Caco-2 (cell line): ENCODE results near the gene CHST4. TPM values are rescaled to one million over a fixed set of nuclear protein-coding genes. Genes with fewer than 3 reads are reported as not detected.
A peak's percentile ranks its signal among the peaks of the same experiment; 100 is the strongest.
"Not testable (repeated sequence)": the region's sequence is repeated elsewhere in the genome, so short reads cannot be mapped to it uniquely, and the experiment has no call there.

Experiments used
- BruUV-seq: library from RNA; stranded (reverse); fragments of 400-500 nt; replicated peaks from 2 replicates; lab custom pipeline; 2021; lab: Mats Ljungman, UMichigan
- CTCF ChIA-PET: fragments of 300-600 bp; sonication (Branson Sonifier 250); formaldehyde crosslinking; loops from one replicate; lab custom pipeline; 2022; ENCODE audit warnings: antibody characterized with exemption; lab: Charles Lee
- POLR2A ChIA-PET: fragments of 300-600 bp; sonication (Branson Sonifier 250); formaldehyde crosslinking; loops from one replicate; lab custom pipeline; 2022; ENCODE audit warnings: antibody characterized with exemption; lab: Charles Lee
- DNase-seq, 2 experiments: peaks; one replicate each; pipeline versions ENCODE4 v3.0.0 to v3.0.0-alpha.2; 2020 to 2022
- H3K27me3 ChIP-seq: replicated peaks from 2 replicates; pipeline ENCODE4 v1.6.0; 2011; ENCODE audit warnings: low read length; ENCODE audit not compliant: control insufficient read depth, insufficient read depth
- H3K36me3 ChIP-seq: 2 replicates; pipeline ENCODE4 v1.5.1; 2011; ENCODE audit warnings: low read length; ENCODE audit not compliant: control insufficient read depth, insufficient read depth
- H3K4me1 ChIP-seq: fragments of 250-450 bp; sonication (Bioruptor Pico); 2 replicates; pipeline ENCODE4 v1.5.1; 2020; ENCODE audit warnings: mild to moderate bottlenecking
- H3K4me3 ChIP-seq: 2 replicates; pipeline ENCODE4 v1.5.1; 2011; ENCODE audit warnings: low read depth, mild to moderate bottlenecking, control low read depth, low read length
- H3K9me3 ChIP-seq: fragments of 250-450 bp; sonication (Bioruptor Pico); 2 replicates; pipeline ENCODE4 v1.5.1; 2020; ENCODE audit warnings: mild to moderate bottlenecking, moderate library complexity
- H3K27ac Mint-ChIP-seq: one replicate; pipeline ENCODE4 v1.8.0; 2022; ENCODE audit warnings: mixed read lengths; ENCODE audit not compliant: unreplicated experiment
- H3K27me3 Mint-ChIP-seq: one replicate; pipeline ENCODE4 v1.8.0; 2022; ENCODE audit warnings: mixed read lengths; ENCODE audit not compliant: insufficient read depth, unreplicated experiment
- H3K36me3 Mint-ChIP-seq: one replicate; pipeline ENCODE4 v1.8.0; 2022; ENCODE audit warnings: mild to moderate bottlenecking, mixed read lengths; ENCODE audit not compliant: insufficient read depth, unreplicated experiment
- H3K4me1 Mint-ChIP-seq: one replicate; pipeline ENCODE4 v1.8.0; 2022; ENCODE audit warnings: low read depth, mixed read lengths; ENCODE audit not compliant: unreplicated experiment
- H3K4me3 Mint-ChIP-seq: one replicate; pipeline ENCODE4 v1.8.0; 2022; ENCODE audit warnings: mild to moderate bottlenecking, moderate library complexity, mixed read lengths; ENCODE audit not compliant: unreplicated experiment
- H3K9me3 Mint-ChIP-seq: one replicate; pipeline ENCODE4 v1.8.0; 2022; ENCODE audit warnings: mixed read lengths; ENCODE audit not compliant: unreplicated experiment
- CTCF ChIP-seq, 2 experiments: fragments of 200-600 bp in 1 of 2; IDR thresholded peaks; 1 replicate in 1 of 2; 2 replicates in 1 of 2; pipeline versions ENCODE4 v1.5.1 to v1.8.0; 2011 to 2022; ENCODE audit warnings: antibody characterized with exemption in 1 of 2, control low read depth in 1 of 2, inconsistent platforms in 1 of 2, low read depth in 1 of 2, low read length in 1 of 2, mild to moderate bottlenecking in 1 of 2, moderate library complexity in 1 of 2; ENCODE audit not compliant: insufficient read depth in 1 of 2, severe bottlenecking in 1 of 2, unreplicated experiment in 1 of 2
- intact Hi-C: fragments of 100-400 bp; cut with micrococcal nuclease; formaldehyde crosslinking; loops from one replicate; pipeline ENCODE4 v1.10.0; 2022; ENCODE audit not compliant: unreplicated experiment
- total RNA-seq: library from RNA; stranded (reverse); gene quantifications from 2 replicates; pipeline ENCODE4 v1.2.3, GENCODE V29; 2022

Gene CHST4
- total RNA-seq, 1 experiment from 2014 or later: not detected

- POLR2A ChIA-PET: no interaction called here
These were observed 26.4 kb upstream of the CHST4 start for GRCh38 chr16:71499775-71500364.

GRCh38 chr16:71500964-71501363 is 25.3 kb upstream of the CHST4 start:
- no peaks in the 10 kb centered on the region for H3K36me3 Mint-ChIP-seq
- no peak for TF ChIP-seq CTCF (IDR thresholded peaks at IDR 0.05; ENCODE audit: insufficient read depth in 1 of 2, low read depth in 1 of 2, low read length in 1 of 2, severe bottlenecking in 1 of 2, unreplicated experiment in 1 of 2)
- H3K4me1 Mint-ChIP-seq: no peaks in the 10 kb centered on the region
- Histone ChIP-seq H3K36me3 (no peaks in the 10 kb centered on the region), H3K4me1 (no peaks in the 10 kb centered on the region), H3K27me3 (no peaks in the 10 kb centered on the region), H3K4me3 (no peak overlapping the region), H3K9me3 (no peaks in the 10 kb centered on the region)
- intact Hi-C loops: no loop called here
- no peak for DNase-seq
- ChIA-PET CTCF (interaction anchor here (0.6 to 1.8 kb wide), 7 partner anchors 21 to 110 kb away, joined by 3 to 9 read pairs (median 4); no protein-coding TSS in a partner anchor), POLR2A (no interaction called here)
- no peaks in the 10 kb centered on the region for H3K9me3 Mint-ChIP-seq
- H3K27ac Mint-ChIP-seq: no peak overlapping the region
- no TSS peak for BruUV-seq
- peaks cover 8% of the 10 kb centered on the region for H3K27me3 Mint-ChIP-seq
- no peak overlapping the region for H3K4me3 Mint-ChIP-seq

More at GRCh38 chr16:71499775-71500364, 26.4 kb upstream of the CHST4 start:
- intact Hi-C loops: loop anchor here (1.0 kb wide), 1 partner anchor 88 kb away; no protein-coding TSS in a partner anchor
- Mint-ChIP-seq H3K9me3 (no peaks in the 10 kb centered on the region), H3K4me1 (no peaks in the 10 kb centered on the region), H3K4me3 (no peak overlapping the region), H3K27ac (no peak overlapping the region), H3K36me3 (no peaks in the 10 kb centered on the region), H3K27me3 (peaks cover 8% of the 10 kb centered on the region)
- CTCF ChIA-PET: interaction anchor here (0.5 to 2.9 kb wide), 15 partner anchors 12 to 188 kb away, joined by 3 to 46 read pairs (median 4); no protein-coding TSS in a partner anchor
- DNase-seq: peak; percentile 48 to 70
- BruUV-seq: no TSS peak
- no peak overlapping the region for H3K4me3 ChIP-seq
- H3K27me3 ChIP-seq: no peaks in the 10 kb centered on the region
- TF ChIP-seq CTCF (IDR thresholded peaks at IDR 0.05; ENCODE audit: insufficient read depth in 1 of 2, low read depth in 1 of 2, low read length in 1 of 2, severe bottlenecking in 1 of 2, unreplicated experiment in 1 of 2): peak; percentile 76
- H3K4me1 ChIP-seq: no peaks in the 10 kb centered on the region
- H3K9me3 ChIP-seq: no peaks in the 10 kb centered on the region
- H3K36me3 ChIP-seq: no peaks in the 10 kb centered on the region

GRCh38 chr16:71501547-71501946 is 24.7 kb upstream of the CHST4 start:
- H3K36me3 ChIP-seq: no peaks in the 10 kb centered on the region
- TF ChIP-seq CTCF (IDR thresholded peaks at IDR 0.05; ENCODE audit: insufficient read depth in 1 of 2, low read depth in 1 of 2, low read length in 1 of 2, severe bottlenecking in 1 of 2, unreplicated experiment in 1 of 2): peak; percentile 11 to 26
- Mint-ChIP-seq H3K36me3 (no peaks in the 10 kb centered on the region), H3K9me3 (no peaks in the 10 kb centered on the region), H3K27me3 (peaks cover 8% of the 10 kb centered on the region), H3K4me1 (no peaks in the 10 kb centered on the region), H3K27ac (no peak overlapping the region), H3K4me3 (no peak overlapping the region)
- H3K9me3 ChIP-seq: no peaks in the 10 kb centered on the region
- ChIA-PET CTCF (interaction anchor here (0.6 to 1.8 kb wide), 7 partner anchors 22 to 359 kb away, joined by 3 to 9 read pairs (median 4); no protein-coding TSS in a partner anchor), POLR2A (no interaction called here)
- no peak overlapping the region for H3K4me3 ChIP-seq
- no peaks in the 10 kb centered on the region for H3K27me3 ChIP-seq
- peak in 1 of 2 experiments; percentile 7 for DNase-seq
- intact Hi-C loops: no loop called here
- no TSS peak for BruUV-seq
- H3K4me1 ChIP-seq: no peaks in the 10 kb centered on the region

GRCh38 chr16:71504051-71504450 is 22.2 kb upstream of the CHST4 start:
- H3K4me1 ChIP-seq, intact Hi-C loops, H3K4me3 Mint-ChIP-seq, H3K36me3 ChIP-seq, H3K4me1 Mint-ChIP-seq, DNase-seq, H3K9me3 Mint-ChIP-seq, H3K4me3 ChIP-seq, H3K36me3 Mint-ChIP-seq, H3K27me3 ChIP-seq, H3K27me3 Mint-ChIP-seq, POLR2A ChIA-PET, H3K9me3 ChIP-seq, CTCF ChIA-PET, BruUV-seq, H3K27ac Mint-ChIP-seq: not testable (repeated sequence)
